Measurements from ENCODE around the gene ZEB2. TPM values are rescaled to one million over a fixed set of nuclear protein-coding genes. Genes with fewer than 3 reads are reported as not detected.

The ZEB2 gene
- total and polyA plus RNA-seq, 2 of the 13 experiments (the other 11 are each of a cell fraction or from before 2014, with no cell fraction given) = 0.07 TPM; not detected in 1

DNA sequence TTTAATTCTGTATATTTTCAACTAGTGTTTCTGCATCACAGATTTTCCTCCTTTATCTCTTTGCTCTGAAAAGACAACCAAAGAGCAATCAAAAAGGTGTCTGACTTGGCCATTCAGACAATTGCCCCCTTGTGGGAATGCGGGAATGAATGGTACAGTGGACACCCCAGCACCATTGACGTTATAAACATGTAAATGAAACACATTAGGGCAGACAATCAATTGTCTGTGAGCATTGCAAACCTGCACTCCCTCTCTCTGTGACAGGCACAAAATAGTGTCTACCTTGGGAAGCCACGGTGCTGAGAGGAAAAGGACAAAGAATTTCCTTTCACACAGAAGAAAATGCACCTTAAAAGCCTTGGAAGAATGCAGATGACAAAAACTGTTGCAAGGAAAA, 8.0 kb downstream of the ZEB2 start:
- in situ Hi-C loops (cut with HindIII; ENCODE audit: extremely low pct_ligation_motif_present, low pct_unique_long_range_greater_than_20kb) = no loop called here
- FAIRE-seq (no peak), ATAC-seq (no peak), DNase-seq (ENCODE audit: low spot score) (no peak)
- POLR2A ChIA-PET = no interaction called here
- Histone ChIP-seq H3K4me2 (ENCODE audit: low read depth, low read length) (no peak overlapping the region), H3K4me1 (ENCODE audit: insufficient read depth, low read length) (no peaks in the 10 kb centered on the region), H3K27ac (ENCODE audit: extremely low read length, insufficient read depth, low read length) (no peak overlapping the region), H3K9ac (ENCODE audit: insufficient read depth, low read depth, low read length) (no peak overlapping the region), H3K27me3 (ENCODE audit: control insufficient read depth in 1 of 2, insufficient read depth in 2 of 2, low read length in 2 of 2) (peaks cover 4 to 86% of the 10 kb centered on the region in 2 experiments; a peak in 4 of 5 replicates), H3K79me2 (ENCODE audit: insufficient read depth, low read length) (no peaks in the 10 kb centered on the region), H2AFZ (ENCODE audit: low read length) (no peak overlapping the region), H3K4me3 (replicated peaks in 1 of 3; ENCODE audit: insufficient read depth in 1 of 3, low read depth in 2 of 3, low read length in 3 of 3) (no peak overlapping the region), H3K9me3 (ENCODE audit: low read length) (no peaks in the 10 kb centered on the region), H3K36me3 (replicated peaks in 1 of 2; ENCODE audit: control insufficient read depth in 1 of 2, insufficient read depth in 2 of 2, low read length in 2 of 2) (no peaks in the 10 kb centered on the region), H4K20me1 (ENCODE audit: insufficient read depth, low read length) (no peaks in the 10 kb centered on the region)
- BruUV-seq (replicated peaks) = no TSS peak
- WGBS (ENCODE audit: low lambda C conversion rate) = 0% methylated on average over 3 of the region's 3 CpGs
- CTCF ChIA-PET (ENCODE audit: low intra/inter-chr PET ratio, low total read pairs) = no interaction called here
- intact Hi-C loops (cut with micrococcal nuclease; ENCODE audit: unreplicated experiment) = no loop called here
- TF ChIP-seq KMT2B (CRISPR knock-in tag; IDR thresholded peaks at IDR 0.05) (no peak), MTF2 (CRISPR knock-in tag; IDR thresholded peaks at IDR 0.05; ENCODE audit: borderline replicate concordance) (no peak), ZFP1 (CRISPR knock-in tag; IDR thresholded peaks at IDR 0.05) (no peak), THYN1 (CRISPR knock-in tag; IDR thresholded peaks at IDR 0.05; ENCODE audit: borderline replicate concordance, low read depth) (no peak), GABPB1 (CRISPR knock-in tag; IDR thresholded peaks at IDR 0.05) (no peak), SRSF1 (optimal IDR thresholded peaks at IDR 0.05; ENCODE audit: low read depth, low read length) (no peak), PCBP1 (IDR thresholded peaks at IDR 0.05; ENCODE audit: borderline replicate concordance, low read depth, low read length) (no peak), NR2C2 (CRISPR knock-in tag; IDR thresholded peaks at IDR 0.05; ENCODE audit: borderline replicate concordance) (no peak), ZNF687 (CRISPR knock-in tag; IDR thresholded peaks at IDR 0.05) (no peak), ZNF558 (CRISPR knock-in tag; IDR thresholded peaks at IDR 0.05; ENCODE audit: borderline replicate concordance) (no peak)
- TF ChIP-seq, protein P1, sequence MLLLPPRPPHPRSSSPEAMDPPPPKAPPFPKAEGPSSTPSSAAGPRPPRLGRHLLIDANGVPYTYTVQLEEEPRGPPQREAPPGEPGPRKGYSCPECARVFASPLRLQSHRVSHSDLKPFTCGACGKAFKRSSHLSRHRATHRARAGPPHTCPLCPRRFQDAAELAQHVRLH (CRISPR knock-in tag; IDR thresholded peaks at IDR 0.05; ENCODE audit: borderline replicate concordance, low read depth) = no peak
- TF ChIP-seq, protein P2, sequence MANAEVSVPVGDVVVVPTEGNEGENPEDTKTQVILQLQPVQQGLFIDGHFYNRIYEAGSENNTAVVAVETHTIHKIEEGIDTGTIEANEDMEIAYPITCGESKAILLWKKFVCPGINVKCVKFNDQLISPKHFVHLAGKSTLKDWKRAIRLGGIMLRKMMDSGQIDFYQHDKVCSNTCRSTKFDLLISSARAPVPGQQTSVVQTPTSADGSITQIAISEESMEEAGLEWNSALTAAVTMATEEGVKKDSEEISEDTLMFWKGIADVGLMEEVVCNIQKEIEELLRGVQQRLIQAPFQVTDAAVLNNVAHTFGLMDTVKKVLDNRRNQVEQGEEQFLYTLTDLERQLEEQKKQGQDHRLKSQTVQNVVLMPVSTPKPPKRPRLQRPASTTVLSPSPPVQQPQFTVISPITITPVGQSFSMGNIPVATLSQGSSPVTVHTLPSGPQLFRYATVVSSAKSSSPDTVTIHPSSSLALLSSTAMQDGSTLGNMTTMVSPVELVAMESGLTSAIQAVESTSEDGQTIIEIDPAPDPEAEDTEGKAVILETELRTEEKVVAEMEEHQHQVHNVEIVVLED (CRISPR knock-in tag; IDR thresholded peaks at IDR 0.05; ENCODE audit: borderline replicate concordance) = no peak

All from HepG2 (cell line).